ENCODE results near the gene TMEM94.
A peak's percentile ranks its signal among the peaks of the same experiment; 100 is the strongest.

DNA sequence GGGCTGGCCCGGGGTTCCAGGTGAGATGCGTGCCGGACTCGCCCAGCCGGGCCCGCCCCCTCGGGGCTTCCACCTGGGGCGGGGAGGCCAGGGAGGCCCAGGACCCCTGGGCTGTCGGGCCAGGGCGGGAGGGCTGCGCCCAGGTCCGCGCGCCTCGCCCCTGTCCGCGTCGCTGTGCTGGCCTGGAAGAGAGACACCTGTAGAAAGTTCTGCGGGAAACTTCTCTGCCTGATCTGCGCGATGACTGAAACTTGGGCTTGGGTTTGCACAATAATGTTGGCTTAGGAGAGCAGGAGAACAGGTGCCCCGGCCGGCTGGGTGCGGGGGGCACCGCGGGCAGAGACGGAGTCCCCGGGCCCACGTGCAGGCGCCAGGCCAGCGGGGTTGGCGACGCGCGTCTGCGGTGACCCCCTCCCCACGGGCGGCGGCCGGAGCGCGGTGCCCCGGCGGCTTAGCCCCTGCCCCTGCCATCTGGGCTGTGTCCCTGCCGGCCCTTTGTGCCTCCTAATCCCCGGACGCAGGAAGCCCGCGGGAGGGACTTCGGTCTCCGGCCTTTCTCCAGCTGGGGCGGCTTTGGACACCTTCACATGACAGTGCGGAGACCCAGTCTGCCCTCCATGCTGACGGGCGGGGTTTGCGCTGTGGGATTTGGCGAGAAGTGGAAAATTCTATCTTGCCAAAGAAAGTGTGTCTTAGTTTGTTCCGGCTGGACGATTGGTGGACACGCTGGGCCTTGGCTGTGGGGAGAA, 69.5 kb downstream of the TMEM94 start:
- TF ChIP-seq, protein P1, sequence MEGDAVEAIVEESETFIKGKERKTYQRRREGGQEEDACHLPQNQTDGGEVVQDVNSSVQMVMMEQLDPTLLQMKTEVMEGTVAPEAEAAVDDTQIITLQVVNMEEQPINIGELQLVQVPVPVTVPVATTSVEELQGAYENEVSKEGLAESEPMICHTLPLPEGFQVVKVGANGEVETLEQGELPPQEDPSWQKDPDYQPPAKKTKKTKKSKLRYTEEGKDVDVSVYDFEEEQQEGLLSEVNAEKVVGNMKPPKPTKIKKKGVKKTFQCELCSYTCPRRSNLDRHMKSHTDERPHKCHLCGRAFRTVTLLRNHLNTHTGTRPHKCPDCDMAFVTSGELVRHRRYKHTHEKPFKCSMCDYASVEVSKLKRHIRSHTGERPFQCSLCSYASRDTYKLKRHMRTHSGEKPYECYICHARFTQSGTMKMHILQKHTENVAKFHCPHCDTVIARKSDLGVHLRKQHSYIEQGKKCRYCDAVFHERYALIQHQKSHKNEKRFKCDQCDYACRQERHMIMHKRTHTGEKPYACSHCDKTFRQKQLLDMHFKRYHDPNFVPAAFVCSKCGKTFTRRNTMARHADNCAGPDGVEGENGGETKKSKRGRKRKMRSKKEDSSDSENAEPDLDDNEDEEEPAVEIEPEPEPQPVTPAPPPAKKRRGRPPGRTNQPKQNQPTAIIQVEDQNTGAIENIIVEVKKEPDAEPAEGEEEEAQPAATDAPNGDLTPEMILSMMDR (conservative IDR thresholded peaks at IDR 0.05), result no peak
- TF ChIP-seq ZFX (IDR thresholded peaks at IDR 0.05), result peak; percentile 56; the same call in 1 of the 2 replicates

All from C4-2B (cell line).